GM04503 (cell line): ENCODE measurements around the gene GASK1A.
"Not testable (repeated sequence)": the region's sequence is repeated elsewhere in the genome, so short reads cannot be mapped to it uniquely, and the experiment has no call there.

Experiments used
- DNase-seq: peaks from one replicate; pipeline ENCODE4 v3.0.0-alpha.2; 2012; ENCODE audit warnings: low read depth

Gene GASK1A

GRCh38 chr3:43063114-43063513 lies 84.0 kb downstream of the GASK1A start:
- DNase-seq, result no peak

GRCh38 chr3:43070670-43071069 lies 91.6 kb downstream of the GASK1A start:
- not testable (repeated sequence) for DNase-seq

GRCh38 chr3:43071313-43071893 lies 92.3 kb downstream of the GASK1A start:
- no peak for DNase-seq

GRCh38 chr3:43072361-43072760 lies 93.2 kb downstream of the GASK1A start:
- DNase-seq, result no peak

- no peak for DNase-seq
These were observed 94.2 kb downstream of the GASK1A start for GRCh38 chr3:43073116-43073835.

GRCh38 chr3:43073836-43074220 lies 94.7 kb downstream of the GASK1A start:
- no peak for DNase-seq

- DNase-seq, result no peak
These were observed 95.4 kb downstream of the GASK1A start for GRCh38 chr3:43074482-43074881.

GRCh38 chr3:43074901-43075689 lies 96.0 kb downstream of the GASK1A start:
- DNase-seq, result no peak

GRCh38 chr3:43075904-43076661 lies 97.0 kb downstream of the GASK1A start:
- DNase-seq, result no peak

- no peak for DNase-seq
These were observed 97.7 kb downstream of the GASK1A start for GRCh38 chr3:43076857-43077256.

GRCh38 chr3:43077261-43077660 lies 98.2 kb downstream of the GASK1A start:
- DNase-seq, result no peak

- no peak for DNase-seq
These were observed 98.6 kb downstream of the GASK1A start for GRCh38 chr3:43077707-43078106.

GRCh38 chr3:43079536-43080332 lies 100.6 kb downstream of the GASK1A start:
- DNase-seq, result no peak

- DNase-seq, result no peak
These were observed 101.8 kb downstream of the GASK1A start for GRCh38 chr3:43080726-43081568.

GRCh38 chr3:43081796-43082195 lies 102.7 kb downstream of the GASK1A start:
- DNase-seq, result no peak

GRCh38 chr3:43082457-43082856 lies 103.3 kb downstream of the GASK1A start:
- no peak for DNase-seq

GRCh38 chr3:43086460-43087165 lies 107.5 kb downstream of the GASK1A start:
- DNase-seq, result no peak

GRCh38 chr3:43087249-43087776 lies 108.2 kb downstream of the GASK1A start:
- DNase-seq, result no peak

- no peak for DNase-seq
These were observed 110.0 kb downstream of the GASK1A start for GRCh38 chr3:43089081-43089480.

- DNase-seq, result no peak
These were observed 111.1 kb downstream of the GASK1A start for GRCh38 chr3:43090238-43090637.
